HG03378 (cell line): Measurements from ENCODE around the gene GOLGB1.
"Not testable (repeated sequence)": the region's sequence is repeated elsewhere in the genome, so short reads cannot be mapped to it uniquely, and the experiment has no call there.

ENCODE experiments used
- ATAC-seq: cut with Tn5 transposase; IDR thresholded peaks from one replicate; pipeline ENCODE4 v1.9.1; 2021; ENCODE audit warnings: mild to moderate bottlenecking, moderate library complexity; ENCODE audit not compliant: unreplicated experiment

The GOLGB1 gene, protein sequence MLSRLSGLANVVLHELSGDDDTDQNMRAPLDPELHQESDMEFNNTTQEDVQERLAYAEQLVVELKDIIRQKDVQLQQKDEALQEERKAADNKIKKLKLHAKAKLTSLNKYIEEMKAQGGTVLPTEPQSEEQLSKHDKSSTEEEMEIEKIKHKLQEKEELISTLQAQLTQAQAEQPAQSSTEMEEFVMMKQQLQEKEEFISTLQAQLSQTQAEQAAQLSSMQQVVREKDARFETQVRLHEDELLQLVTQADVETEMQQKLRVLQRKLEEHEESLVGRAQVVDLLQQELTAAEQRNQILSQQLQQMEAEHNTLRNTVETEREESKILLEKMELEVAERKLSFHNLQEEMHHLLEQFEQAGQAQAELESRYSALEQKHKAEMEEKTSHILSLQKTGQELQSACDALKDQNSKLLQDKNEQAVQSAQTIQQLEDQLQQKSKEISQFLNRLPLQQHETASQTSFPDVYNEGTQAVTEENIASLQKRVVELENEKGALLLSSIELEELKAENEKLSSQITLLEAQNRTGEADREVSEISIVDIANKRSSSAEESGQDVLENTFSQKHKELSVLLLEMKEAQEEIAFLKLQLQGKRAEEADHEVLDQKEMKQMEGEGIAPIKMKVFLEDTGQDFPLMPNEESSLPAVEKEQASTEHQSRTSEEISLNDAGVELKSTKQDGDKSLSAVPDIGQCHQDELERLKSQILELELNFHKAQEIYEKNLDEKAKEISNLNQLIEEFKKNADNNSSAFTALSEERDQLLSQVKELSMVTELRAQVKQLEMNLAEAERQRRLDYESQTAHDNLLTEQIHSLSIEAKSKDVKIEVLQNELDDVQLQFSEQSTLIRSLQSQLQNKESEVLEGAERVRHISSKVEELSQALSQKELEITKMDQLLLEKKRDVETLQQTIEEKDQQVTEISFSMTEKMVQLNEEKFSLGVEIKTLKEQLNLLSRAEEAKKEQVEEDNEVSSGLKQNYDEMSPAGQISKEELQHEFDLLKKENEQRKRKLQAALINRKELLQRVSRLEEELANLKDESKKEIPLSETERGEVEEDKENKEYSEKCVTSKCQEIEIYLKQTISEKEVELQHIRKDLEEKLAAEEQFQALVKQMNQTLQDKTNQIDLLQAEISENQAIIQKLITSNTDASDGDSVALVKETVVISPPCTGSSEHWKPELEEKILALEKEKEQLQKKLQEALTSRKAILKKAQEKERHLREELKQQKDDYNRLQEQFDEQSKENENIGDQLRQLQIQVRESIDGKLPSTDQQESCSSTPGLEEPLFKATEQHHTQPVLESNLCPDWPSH (N-terminal part only)

DNA sequence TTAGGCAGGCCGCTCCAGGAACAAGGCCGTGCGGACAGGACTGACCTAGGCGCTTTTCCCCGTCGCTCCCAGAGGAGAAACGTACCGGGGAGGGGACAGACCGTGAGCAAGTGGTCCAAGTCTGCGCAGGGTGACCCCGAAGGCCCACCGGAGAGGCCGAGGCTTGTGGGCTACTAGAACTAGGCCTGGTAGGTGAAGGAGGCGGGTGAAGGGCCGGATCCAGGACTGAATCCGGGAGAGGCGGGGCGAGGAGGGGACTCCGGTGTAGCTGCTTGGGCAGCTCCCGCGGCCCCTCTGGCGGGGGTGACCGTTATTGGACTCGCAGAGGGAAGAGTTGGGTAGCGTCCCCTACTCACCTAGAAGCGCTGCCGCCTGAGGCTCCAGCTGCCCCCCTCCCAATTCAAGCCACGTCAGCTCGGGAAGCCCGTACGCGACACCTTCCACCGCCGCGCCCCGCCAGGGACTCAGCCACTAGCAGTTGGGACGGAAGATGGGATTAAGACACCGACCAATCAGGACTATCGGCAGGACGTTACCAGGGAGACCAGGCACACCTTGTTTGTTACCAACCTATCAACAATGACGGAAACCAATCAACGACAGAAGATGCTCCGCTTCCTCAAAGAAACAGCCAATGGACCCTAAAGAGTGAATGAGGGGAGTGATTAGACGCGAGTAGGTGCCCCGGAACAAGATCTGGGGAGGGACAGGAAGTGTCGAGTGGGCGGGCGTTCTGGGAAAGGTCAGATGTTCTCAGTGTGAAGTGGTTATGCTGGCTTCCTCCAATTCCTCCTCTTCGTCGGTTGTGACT is at the start of gene GOLGB1:
GOLGB1 (minus strand) TSS at position 466 of the 811 bp plus-strand sequence. CDS start 18,770 bp downstream, outside the sequence.
- peak; percentile 99 for ATAC-seq

DNA sequence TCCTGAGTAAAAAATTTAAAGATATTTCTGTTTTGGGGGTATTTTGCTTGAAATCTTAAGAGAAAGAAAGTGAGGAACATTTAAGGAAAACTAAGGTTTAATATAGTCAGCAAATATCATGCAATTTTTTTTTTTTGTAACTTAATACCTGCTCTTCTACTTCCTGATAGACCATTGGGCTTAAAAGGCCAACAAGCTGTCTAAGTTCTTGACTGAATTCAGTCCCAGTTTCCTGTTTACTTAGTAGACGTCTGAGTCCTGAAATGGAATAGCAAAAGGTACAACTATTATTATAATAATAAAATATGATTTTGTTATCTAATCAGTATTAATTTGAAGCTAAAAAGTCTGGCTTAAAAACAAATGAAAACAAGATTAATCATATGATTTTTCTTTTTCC is 47.4 kb upstream of the GOLGB1 start:
- ATAC-seq = no peak

DNA sequence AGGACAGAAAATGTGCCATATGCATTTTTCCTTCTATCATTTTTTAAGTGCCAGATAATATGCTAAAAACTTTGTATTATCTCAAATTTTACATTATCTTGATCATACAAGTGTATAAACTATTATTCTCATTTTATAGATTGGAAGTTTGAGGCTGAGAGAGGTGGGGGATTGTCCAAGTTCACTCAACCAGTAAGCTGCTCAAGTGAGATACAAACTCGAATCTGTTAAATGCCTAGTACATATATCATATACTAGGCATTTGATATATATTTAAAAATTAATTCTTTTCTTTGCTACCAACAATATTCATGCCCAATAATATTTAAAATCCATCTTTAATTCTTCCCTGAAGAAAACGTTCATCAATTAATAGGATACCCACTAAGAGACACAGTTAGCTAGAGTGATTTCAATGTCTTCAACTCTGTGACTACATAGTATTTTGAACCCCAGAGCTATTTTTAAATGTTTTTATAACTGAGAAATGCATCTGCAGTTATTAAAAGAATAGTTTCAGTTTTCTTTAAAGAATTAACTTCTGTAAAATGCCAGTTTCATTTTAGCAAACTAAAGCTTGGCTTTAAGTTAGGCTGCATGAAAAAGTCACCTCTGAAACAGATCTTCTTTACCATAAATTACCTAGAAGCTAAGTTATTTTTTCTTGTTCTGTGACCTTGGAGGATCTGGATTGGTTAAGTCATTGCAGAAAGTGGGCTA is 44.9 kb upstream of the GOLGB1 start:
- no peak for ATAC-seq

DNA sequence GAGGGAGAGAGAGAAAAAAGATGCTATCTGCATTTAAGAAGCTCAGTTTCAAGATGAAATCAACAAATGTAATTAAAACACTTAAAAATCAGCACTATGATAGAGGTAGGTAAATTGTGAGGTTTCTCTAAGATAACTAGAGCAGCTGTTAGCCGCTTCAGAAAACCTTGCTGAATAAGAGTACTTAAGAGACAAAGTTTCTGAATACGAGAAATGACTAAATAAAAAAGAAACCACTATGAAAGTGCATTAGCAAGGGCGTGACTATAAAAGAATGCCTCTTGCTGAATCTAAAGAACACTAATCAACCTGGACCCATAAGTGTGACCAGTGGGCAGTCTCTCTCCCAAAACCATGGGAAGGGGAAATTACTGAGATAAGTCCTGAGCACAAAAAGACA is 43.5 kb upstream of the GOLGB1 start:
- no peak for ATAC-seq

DNA sequence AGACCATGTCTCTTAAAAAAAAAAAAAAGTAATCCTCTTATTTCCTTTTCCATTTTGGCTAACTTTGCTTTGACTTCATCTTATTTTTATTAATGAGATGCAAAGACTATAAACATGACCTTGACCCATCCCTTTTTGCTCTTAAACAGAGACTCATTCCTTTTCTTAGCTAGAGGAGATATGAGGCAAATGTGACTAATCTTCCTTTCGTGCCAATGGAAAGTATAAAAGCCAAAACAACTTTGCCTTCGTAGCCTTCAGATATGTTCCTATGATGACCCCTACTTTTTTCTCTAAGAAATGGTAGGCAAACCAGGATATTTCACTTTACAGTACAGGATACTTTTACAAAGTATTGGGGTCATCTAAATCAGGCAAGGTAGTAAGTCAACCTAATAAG is 36.9 kb upstream of the GOLGB1 start:
- no peak for ATAC-seq

DNA sequence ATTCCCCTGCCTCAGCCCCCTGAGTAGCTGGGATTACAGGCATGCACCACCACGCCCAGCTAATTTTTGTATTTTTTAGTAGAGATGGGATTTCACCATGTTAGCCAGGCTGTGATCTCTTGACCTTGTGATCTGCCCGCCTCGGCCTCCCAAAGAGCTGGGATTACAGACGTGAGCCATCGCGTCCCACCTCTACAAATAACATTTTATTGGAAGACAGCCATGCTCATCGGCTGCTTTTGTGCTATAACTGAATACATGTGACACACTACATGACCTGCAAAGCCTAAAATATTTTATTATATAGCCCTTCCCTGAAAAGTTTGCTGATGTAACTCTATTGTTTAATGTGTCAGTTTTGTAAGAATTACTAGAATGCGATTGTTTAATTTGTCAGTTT is 33.2 kb upstream of the GOLGB1 start:
- ATAC-seq = not testable (repeated sequence)

DNA sequence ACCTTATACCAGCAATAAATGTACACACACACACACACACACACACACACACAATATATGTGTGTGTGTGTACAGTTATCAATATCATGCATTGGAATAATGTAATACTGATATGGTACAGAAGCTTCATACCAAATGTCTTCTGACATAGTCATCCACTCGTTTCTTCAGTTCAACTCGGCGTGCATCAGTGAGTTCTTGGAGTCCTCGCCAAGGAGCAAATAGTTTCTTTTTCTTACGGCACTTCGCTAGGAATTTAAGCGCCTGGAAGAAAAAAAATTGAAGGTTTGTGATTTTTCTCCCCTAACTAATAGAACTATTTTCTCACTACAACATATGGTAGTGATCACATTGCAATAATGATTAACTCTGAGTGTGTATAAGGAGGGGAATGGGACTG is 32.1 kb upstream of the GOLGB1 start:
- no peak for ATAC-seq

DNA sequence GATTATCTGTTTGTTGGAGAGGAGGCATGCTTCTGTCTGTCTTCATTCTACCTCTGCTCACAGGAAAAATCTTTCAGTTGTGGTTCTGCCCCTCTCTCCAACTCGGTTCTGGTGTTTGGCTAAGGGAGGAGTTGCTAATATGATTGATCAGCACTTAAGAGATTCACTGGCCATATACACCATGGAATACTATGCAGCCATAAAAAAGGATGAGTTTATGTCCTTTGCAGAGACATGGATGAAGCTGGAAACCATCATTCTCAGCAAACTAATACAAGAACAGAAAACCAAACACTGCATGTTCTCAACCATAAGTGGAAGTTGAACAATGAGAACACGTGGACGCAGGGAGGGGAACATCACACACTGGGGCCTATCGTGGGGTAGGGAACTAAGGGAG is 25.6 kb upstream of the GOLGB1 start:
- ATAC-seq = not testable (repeated sequence)

DNA sequence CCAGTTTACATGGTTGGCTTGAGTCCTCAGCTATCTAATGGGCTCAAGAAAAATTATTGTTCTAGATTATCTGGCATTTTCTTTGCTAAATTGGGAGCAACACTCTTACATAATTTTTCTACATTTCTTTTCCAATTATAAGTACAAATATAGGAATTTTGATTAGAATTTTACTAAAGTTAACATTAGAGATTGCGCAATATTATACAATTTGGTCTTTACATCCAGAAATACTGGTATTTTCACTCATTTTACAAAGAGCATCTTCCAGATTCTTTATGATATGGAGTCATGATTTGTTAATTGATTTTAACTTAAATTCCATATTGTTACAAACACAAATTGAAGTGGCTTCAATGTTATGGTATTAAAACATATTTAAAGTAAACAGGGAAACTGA is 19.7 kb upstream of the GOLGB1 start:
- ATAC-seq = no peak

DNA sequence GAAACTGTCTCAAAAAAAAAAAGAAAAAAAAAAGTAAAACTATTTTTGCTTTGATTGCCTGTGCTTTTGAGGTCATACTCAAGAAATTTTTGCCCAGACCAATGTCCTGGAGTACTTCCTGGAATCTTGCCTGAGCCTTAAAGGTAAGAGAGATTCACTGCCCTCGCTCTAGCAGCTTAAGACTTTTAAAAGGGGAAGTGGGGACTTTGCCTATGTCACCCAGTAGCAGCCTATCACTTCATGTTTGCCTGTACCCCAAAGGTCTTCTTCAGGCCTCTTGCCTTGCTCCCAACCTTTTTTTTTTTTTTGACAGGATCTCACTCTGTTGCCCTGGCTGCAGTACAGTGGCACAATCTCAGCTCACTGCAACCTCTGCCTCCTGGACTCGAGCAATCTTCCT is 18.9 kb upstream of the GOLGB1 start:
- ATAC-seq = no peak

DNA sequence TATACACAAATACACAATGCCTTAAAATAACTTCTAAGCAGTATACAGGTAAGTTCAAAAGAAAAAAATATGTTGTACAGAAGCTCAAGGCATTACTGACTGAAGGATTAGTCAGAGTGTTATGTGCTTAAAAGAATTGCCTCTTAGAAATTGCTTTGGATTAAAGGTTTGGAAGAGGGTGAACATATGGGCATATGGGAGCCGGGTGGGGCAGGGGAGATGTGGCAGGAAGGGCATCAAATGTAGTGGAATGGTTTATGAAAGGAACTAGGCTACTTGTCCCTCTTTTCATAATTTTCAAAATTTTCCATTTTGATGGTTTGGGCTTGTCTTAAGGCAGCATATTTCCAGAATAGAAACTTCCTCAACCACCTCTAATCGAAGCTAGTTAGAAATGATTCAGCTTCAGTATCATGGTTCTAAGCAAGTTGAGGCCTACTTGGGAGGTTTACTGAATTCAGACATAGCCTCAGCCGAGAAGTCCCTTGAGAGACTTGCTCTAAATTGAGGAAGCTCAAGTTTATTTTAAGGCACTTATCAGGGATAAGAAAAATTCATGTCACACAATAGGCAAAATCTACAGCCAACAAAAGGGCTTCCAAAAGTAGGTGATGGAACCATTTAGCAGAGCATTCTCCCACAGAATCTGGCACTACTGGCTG is 10.1 kb upstream of the GOLGB1 start:
- no peak for ATAC-seq

DNA sequence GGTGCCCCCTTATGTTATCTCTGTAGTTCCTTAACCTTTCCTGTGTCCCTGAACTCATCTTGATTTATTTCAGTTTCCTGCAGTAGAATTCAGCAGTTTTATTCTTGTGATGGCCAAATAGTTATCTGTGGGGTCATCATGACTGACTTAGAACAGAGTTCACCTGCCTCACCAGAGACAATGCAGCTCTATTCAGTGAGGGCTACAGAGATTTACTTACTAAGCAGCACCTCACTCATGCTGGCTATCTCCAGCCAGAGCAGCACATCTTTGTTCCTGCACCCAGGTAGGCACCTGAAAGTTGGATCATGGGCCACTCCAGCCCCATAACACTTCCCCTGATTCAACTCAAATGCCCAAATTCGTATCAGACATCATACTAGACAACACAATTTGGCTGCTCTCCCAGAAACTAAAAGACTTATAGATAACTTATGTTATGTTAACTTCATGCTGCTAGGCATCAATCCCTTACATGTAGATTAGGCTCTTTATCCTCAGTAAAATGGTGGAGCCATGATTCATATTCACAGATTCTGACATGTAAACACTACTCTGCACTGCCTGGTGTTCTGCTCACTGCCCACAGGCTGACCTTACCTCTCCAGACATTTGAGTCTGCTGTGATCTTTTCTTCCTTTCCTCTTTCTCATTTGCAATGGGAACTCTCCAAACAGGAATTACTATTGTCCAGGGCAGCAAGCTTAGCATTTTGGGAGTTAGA is 9.3 kb upstream of the GOLGB1 start:
- no peak for ATAC-seq

DNA sequence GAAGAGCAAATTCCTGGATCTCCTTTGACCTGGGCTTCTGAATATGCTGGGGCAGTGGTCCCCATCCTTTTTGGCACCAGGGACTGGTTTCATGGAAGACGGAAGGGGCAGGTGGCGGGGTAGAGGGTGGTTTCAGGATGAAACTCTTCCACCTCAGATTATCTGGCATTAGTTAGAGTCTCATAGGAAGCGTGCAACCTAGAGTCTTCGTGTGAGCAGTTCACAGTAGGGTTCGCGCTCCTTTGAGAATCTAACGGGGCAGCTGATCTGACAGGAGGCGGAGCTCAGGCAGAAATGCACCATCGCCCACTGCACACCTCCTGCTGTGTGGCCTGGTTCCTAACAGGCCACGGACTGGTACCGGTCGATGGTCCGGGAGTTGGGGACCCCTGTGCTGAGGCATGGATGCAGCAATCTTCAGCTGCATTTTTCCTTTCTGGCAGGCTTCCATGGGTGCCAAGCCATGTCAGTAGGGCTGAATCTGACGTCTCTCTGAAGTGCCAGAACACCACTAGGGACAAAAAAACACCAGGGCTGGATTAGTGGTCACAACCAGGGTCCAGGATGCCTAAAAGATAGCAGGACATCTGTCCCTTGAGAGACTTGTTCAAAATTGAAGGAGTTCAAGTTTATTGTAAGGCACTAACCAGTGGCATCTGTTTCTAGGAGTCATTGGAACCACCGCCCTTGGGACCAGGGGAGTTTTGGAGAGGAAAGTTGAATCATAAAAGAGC is 8.4 kb upstream of the GOLGB1 start:
- ATAC-seq = no peak

DNA sequence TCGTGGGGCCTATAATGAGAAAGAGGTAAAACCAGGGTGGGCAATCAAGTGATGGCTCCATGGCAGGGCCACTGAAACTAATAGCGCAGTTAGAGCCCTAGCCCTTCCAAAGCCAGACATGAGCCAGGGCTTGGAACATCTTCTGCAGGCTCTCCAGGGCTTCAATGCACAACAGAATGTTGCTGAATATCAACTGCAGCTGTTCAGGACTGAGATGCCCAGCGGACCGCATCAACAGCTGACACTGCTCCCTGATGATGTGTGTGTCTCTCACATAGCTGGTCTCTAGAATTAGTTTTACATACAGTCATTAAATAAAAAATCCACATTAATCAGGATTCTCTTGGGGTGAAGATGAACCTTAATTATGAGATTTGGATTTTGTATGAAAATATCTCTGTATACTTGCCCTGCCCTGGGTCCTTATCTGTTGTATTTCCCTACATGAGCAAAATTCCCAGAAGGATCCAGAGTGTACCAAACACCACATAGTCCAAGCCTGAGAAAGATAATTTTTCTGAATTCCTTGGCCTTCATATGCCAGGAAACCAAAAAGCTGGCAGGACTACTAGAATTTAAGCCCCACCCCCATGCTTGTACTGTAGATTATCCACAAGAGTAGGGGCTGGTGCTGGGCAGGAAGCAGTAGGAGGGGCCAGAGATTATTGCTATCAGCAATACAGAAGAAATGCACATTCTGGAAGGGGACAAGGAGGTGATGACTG is 7.7 kb upstream of the GOLGB1 start:
- no peak for ATAC-seq

DNA sequence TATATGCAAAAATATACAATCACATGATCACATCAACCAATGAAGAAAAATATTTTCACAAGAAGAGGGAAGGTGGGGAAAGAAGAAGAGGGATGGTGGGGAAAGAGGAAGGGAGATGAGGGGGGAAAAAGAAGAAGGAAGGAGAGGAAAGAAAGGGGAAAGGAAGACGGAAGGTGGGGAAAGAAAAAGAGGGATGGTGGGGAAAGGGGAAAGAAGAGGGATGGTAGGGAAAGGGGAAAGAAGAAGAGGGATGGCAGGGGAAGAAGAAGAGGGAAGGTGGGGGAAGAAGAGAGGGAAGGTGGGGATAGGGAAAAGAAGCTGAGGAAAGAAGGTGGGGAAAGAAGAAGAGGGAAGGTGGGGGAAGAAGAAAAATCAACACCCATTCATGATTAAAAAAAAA is 3.2 kb upstream of the GOLGB1 start:
- no peak for ATAC-seq

DNA sequence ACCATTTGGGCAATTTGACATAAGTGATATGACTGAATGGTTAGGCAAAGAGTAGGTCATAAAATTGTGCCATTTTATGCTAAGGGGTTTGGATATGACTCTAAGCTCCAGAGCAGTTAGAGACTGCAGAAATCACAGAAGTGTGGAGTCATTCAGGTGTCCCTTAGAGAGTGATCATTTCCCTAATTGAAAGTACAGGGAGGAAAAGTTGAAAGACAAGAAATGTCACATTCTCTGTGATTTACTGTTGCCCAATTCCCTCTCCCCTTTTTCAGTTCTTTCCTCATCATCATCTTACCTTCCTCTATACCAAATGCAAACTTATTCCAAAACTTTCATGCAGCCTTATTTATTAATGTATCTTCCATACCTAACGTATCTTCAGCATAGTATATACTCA is 2.7 kb upstream of the GOLGB1 start:
- ATAC-seq = no peak

DNA sequence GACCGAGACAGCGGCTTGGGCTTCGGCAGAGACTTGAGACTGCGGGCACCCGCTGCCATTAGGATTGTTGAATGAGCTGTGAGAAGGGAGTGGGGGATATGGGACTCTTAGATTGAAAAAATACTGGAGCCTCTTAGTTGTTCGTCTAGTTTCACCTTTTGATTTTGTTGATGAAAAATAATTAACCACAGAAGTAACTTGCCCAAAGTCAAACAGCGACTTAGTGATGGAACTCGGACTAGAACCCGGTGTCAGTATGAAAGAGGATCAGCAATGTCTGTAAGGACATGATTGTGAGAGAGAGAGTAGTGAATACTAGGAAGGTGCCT is 510 bp upstream of the GOLGB1 start:
- ATAC-seq = no peak
